Progenitor cell of endocrine pancreas (in vitro differentiated cells): Measurements from ENCODE around the gene CLSTN2. TPM values are rescaled to one million over a fixed set of nuclear protein-coding genes. Genes with fewer than 3 reads are reported as not detected.

Experiments used
- DNase-seq: peaks from one replicate; pipeline ENCODE4 v3.0.0; 2021; ENCODE audit warnings: low spot score; ENCODE audit not compliant: unreplicated experiment
- H3K27ac Mint-ChIP-seq: 2 replicates; pipeline ENCODE4 v1.8.0; 2021; ENCODE audit warnings: mild to moderate bottlenecking, moderate library complexity, mixed read lengths
- H3K27me3 Mint-ChIP-seq: 2 replicates; pipeline ENCODE4 v1.8.0; 2021; ENCODE audit warnings: mixed read lengths
- H3K36me3 Mint-ChIP-seq: 2 replicates; pipeline ENCODE4 v1.8.0; 2022; ENCODE audit warnings: mixed read lengths; ENCODE audit not compliant: insufficient read depth
- H3K4me1 Mint-ChIP-seq: 2 replicates; pipeline ENCODE4 v1.8.0; 2021; ENCODE audit warnings: low read depth, mixed read lengths
- H3K4me3 Mint-ChIP-seq: 2 replicates; pipeline ENCODE4 v1.8.0; 2021; ENCODE audit warnings: low read depth, mild to moderate bottlenecking, moderate library complexity, mixed read lengths
- H3K9me3 Mint-ChIP-seq: 2 replicates; pipeline ENCODE4 v1.8.0; 2021; ENCODE audit warnings: low read depth, mixed read lengths
- total RNA-seq: library from RNA; stranded (reverse); gene quantifications from 2 replicates; pipeline ENCODE4 v1.2.1, GENCODE V29; 2021
- TF ChIP-seq, protein P1 (sequence below): fragments of 200-600 bp; sonication (generic); IDR thresholded peaks from one replicate; pipeline ENCODE4 v1.5.0; 2021; ENCODE audit warnings: antibody characterized with exemption, mild to moderate bottlenecking; ENCODE audit not compliant: unreplicated experiment

CLSTN2 gene
- total RNA-seq, 1 donor from 2014 or later, result 2.8 TPM

- DNase-seq, result no peak
- TF ChIP-seq, protein P1, sequence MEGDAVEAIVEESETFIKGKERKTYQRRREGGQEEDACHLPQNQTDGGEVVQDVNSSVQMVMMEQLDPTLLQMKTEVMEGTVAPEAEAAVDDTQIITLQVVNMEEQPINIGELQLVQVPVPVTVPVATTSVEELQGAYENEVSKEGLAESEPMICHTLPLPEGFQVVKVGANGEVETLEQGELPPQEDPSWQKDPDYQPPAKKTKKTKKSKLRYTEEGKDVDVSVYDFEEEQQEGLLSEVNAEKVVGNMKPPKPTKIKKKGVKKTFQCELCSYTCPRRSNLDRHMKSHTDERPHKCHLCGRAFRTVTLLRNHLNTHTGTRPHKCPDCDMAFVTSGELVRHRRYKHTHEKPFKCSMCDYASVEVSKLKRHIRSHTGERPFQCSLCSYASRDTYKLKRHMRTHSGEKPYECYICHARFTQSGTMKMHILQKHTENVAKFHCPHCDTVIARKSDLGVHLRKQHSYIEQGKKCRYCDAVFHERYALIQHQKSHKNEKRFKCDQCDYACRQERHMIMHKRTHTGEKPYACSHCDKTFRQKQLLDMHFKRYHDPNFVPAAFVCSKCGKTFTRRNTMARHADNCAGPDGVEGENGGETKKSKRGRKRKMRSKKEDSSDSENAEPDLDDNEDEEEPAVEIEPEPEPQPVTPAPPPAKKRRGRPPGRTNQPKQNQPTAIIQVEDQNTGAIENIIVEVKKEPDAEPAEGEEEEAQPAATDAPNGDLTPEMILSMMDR, result no peak
- no peaks in the 10 kb centered on the region for H3K9me3 Mint-ChIP-seq
- no peak overlapping the region for H3K27ac Mint-ChIP-seq
- no peak overlapping the region for H3K4me3 Mint-ChIP-seq
- peaks cover 11% of the 10 kb centered on the region for H3K27me3 Mint-ChIP-seq
- H3K36me3 Mint-ChIP-seq, result no peaks in the 10 kb centered on the region
- H3K4me1 Mint-ChIP-seq, result no peaks in the 10 kb centered on the region
Measured at GRCh38 chr3:140100479-140100878, 165.5 kb downstream of the CLSTN2 start.

GRCh38 chr3:140103166-140103565 is 168.2 kb downstream of the CLSTN2 start:
- Mint-ChIP-seq H3K4me3 (no peak overlapping the region), H3K27ac (no peak overlapping the region), H3K27me3 (no peaks in the 10 kb centered on the region), H3K4me1 (no peaks in the 10 kb centered on the region), H3K36me3 (no peaks in the 10 kb centered on the region), H3K9me3 (no peaks in the 10 kb centered on the region)
- TF ChIP-seq, protein P1, result no peak
- DNase-seq, result no peak

GRCh38 chr3:140103986-140104645 is 169.1 kb downstream of the CLSTN2 start:
- H3K36me3 Mint-ChIP-seq, result no peaks in the 10 kb centered on the region
- no peaks in the 10 kb centered on the region for H3K27me3 Mint-ChIP-seq
- no peak overlapping the region for H3K4me3 Mint-ChIP-seq
- H3K9me3 Mint-ChIP-seq, result no peaks in the 10 kb centered on the region
- TF ChIP-seq, protein P1, result no peak
- DNase-seq, result no peak
- H3K27ac Mint-ChIP-seq, result no peak overlapping the region
- H3K4me1 Mint-ChIP-seq, result no peaks in the 10 kb centered on the region

DNA sequence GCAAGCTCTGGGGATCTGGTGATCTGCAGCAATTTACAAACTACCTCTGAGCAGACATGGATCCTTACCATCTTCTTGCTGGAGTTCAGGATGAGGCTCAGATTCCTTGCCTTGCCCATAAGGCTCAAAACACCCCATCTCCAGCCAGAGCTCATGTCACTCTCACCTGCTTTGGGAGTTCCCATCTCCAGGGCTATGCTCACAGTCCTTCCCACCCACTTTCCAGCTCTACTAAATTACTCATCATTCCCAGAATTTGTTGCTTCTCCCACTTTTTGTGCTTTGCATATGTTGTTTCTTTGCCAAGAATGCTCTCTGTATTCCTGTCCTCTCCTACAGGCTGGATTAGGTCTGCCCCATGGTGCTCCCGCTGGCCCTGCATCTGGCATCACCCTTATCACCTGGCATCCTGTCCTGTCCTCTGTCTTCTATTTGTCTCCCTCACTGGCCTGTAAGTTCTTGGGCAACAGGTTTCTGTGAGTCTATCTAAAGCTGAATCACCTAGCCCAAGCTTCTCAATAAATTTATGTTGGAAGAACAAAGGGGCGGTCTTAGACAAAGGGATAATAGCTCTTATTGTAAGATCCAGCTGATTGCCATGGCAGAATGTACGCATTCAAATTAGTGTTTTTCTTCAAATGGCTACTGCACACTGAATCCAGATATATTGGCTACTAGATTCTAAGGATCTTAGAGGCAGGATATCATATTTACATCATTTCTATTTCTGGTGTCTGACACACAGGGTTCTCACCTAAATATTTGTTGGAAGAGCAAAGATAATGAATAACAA is 179.2 kb downstream of the CLSTN2 start:
- Mint-ChIP-seq H3K9me3 (no peaks in the 10 kb centered on the region), H3K36me3 (no peaks in the 10 kb centered on the region), H3K27me3 (peaks cover 16% of the 10 kb centered on the region), H3K4me3 (no peak overlapping the region), H3K27ac (no peak overlapping the region), H3K4me1 (no peaks in the 10 kb centered on the region)
- TF ChIP-seq, protein P1, result no peak
- no peak for DNase-seq

DNA sequence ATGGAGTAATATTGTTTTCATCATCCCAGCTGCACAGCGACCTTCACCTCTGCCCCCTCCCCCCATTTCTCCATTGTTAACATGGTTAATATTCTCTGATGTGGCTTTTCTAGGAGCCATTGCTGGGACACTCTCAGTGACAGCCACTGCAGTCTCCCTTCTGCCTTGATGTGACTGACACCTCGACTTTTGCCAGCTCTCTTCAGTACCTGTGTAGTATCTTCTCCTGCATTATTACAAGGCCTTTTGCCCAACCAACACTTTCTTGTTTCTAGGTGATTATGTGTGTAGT is 179.8 kb downstream of the CLSTN2 start:
- no peaks in the 10 kb centered on the region for H3K4me1 Mint-ChIP-seq
- H3K36me3 Mint-ChIP-seq, result no peaks in the 10 kb centered on the region
- no peak overlapping the region for H3K27ac Mint-ChIP-seq
- peaks cover 16% of the 10 kb centered on the region for H3K27me3 Mint-ChIP-seq
- H3K9me3 Mint-ChIP-seq, result no peaks in the 10 kb centered on the region
- no peak overlapping the region for H3K4me3 Mint-ChIP-seq
- DNase-seq, result no peak
- TF ChIP-seq, protein P1, result no peak
